Ovary (tissue), 9 donors: ENCODE data around the gene ANKIB1. TPM values are rescaled to one million over a fixed set of nuclear protein-coding genes. Genes with fewer than 3 reads are reported as not detected.

Source experiments
- DNase-seq, 5 donors: peaks; one replicate each; pipeline ENCODE4 v3.0.0-alpha.2; 2019 to 2020
- H3K27ac ChIP-seq, 2 donors: fragments of 200-600 bp; one replicate each; pipeline versions ENCODE4 v1.5.1 to v1.8.0; 2019 to 2022
- H3K27me3 ChIP-seq: fragments of 200-600 bp; one replicate; pipeline ENCODE4 v1.8.0; 2022
- H3K36me3 ChIP-seq: fragments of 200-600 bp; sonication (generic); one replicate; pipeline ENCODE4 v1.5.1; 2019
- H3K4me1 ChIP-seq: one replicate; pipeline ENCODE4 v1.8.1; 2013; ENCODE audit warnings: mild to moderate bottlenecking, moderate library complexity; ENCODE audit not compliant: insufficient read depth
- H3K4me3 ChIP-seq: fragments of 200-600 bp; sonication (generic); one replicate; pipeline ENCODE4 v1.5.1; 2017
- H3K9me3 ChIP-seq, 2 donors: fragments of 200-600 bp in 1 of 2; sonication (generic) in 1 of 2; one replicate each; pipeline versions ENCODE4 v1.5.1 to v1.8.1; 2013 to 2019; ENCODE audit warnings: mild to moderate bottlenecking in 1 of 2, moderate library complexity in 1 of 2
- CTCF ChIP-seq, 3 donors: fragments of 450-650 bp in 2 of 3; fragments of 200-600 bp in 1 of 3; IDR thresholded peaks; one replicate each; pipeline versions ENCODE4 v1.5.1 to v1.8.0; 2016 to 2022; ENCODE audit warnings: antibody characterized with exemption in 3 of 3, mild to moderate bottlenecking in 1 of 3
- EP300 ChIP-seq: sonication (generic); formaldehyde crosslinking; IDR thresholded peaks from one replicate; pipeline ENCODE4 v1.6.1; 2017; ENCODE audit warnings: antibody characterized with exemption
- POLR2A ChIP-seq: fragments of 450-650 bp; IDR thresholded peaks from one replicate; pipeline ENCODE4 v1.6.1; 2017; ENCODE audit warnings: antibody characterized with exemption, mild to moderate bottlenecking, moderate library complexity
- WGBS, 3 donors: extraction: QIAGEN DNeasy Blood & Tissue Kit in 1 of 3; methylation state at CpG; one replicate each; pipeline versions ENCODE4 v1.1.5 to v1.1.7; 2013 to 2017; 5-methylcytosine and 5-hydroxymethylcytosine counted together
- intact Hi-C, 4 donors: fragments of 100-400 bp; cut with DNase I; formaldehyde crosslinking; loops; one replicate each; pipeline versions ENCODE4 v1.11.0 to v1.15.1; 2022 to 2023
- polyA plus RNA-seq, 2 donors: library from polyadenylated mRNA; stranded (reverse); fragments of 200-250 nt in 1 of 2; fragments of 350-450 nt in 1 of 2; fragmentation: Illumina TruSeq in 1 of 2; extraction: RNeasy Lipid Tissue Mini Kit (QIAGEN cat#74804) in 1 of 2; gene quantifications; one replicate each; pipeline ENCODE4 v1.2.3, GENCODE V29; 2013 to 2014
- total RNA-seq, 7 donors: library from RNA; depleted of rRNA in 2 of 7; stranded (reverse); fragments of >200 nt in 2 of 7; fragmentation: NEBNext Ultra II Directional in 3 of 7; extraction: Animal tissue kit (Norgen Biotek cat#: 25700) in 3 of 7; gene quantifications; one replicate each; pipeline versions ENCODE4 v1.1.0 to v1.2.4, GENCODE V29; 2016 to 2023
- donor health status: DM: no; HTN: no; CAD: no; lungs with moderate emphysema.
- donor health status: DM: no; HTN: no; CAD: no.
- donor health status: Bipolar disorder and iron deficiency.
- donor health status: DM: yes; HTN: yes; CAD: no.
- donor health status: DM: no; HTN: no; CAD: no.
- donor health status: DM: yes; HTN: yes; CAD: no.

Gene ANKIB1
- total and polyA plus RNA-seq, 9 donors, result 11.3 to 83.1 (median 60.1) TPM

GRCh38 chr7:92206672-92207071 is 39.1 kb upstream of the ANKIB1 start:
- 89 to 98% (median 92%) methylated on average over 1 of the region's 1 CpG for WGBS, 3 donors
- Histone ChIP-seq H3K9me3 (no peaks in the 10 kb centered on the region), H3K36me3 (no peaks in the 10 kb centered on the region), H3K4me1 (no peaks in the 10 kb centered on the region), H3K27ac (no peak overlapping the region), H3K4me3 (no peak overlapping the region), H3K27me3 (no peaks in the 10 kb centered on the region)
- intact Hi-C loops, result no loop called here
- TF ChIP-seq POLR2A, result no peak
- TF ChIP-seq EP300, result no peak
- DNase-seq, result no peak

GRCh38 chr7:92221766-92222165 is 24.0 kb upstream of the ANKIB1 start:
- H3K4me3 ChIP-seq, result no peak overlapping the region
- intact Hi-C loops, result no loop called here
- H3K27me3 ChIP-seq, result no peaks in the 10 kb centered on the region
- no peaks in the 10 kb centered on the region for H3K4me1 ChIP-seq
- no peaks in the 10 kb centered on the region for H3K9me3 ChIP-seq
- TF ChIP-seq CTCF (IDR thresholded peaks at IDR 0.05), result no peak
- TF ChIP-seq EP300, result no peak
- no peak for TF ChIP-seq POLR2A
- 95 to 96% (median 95%) methylated on average over 3 of the region's 3 CpGs for WGBS, 3 donors
- no peak for DNase-seq
- no peak overlapping the region for H3K27ac ChIP-seq
- no peaks in the 10 kb centered on the region for H3K36me3 ChIP-seq

- Histone ChIP-seq H3K36me3 (no peaks in the 10 kb centered on the region), H3K9me3 (peaks cover 0 to 3% of the 10 kb centered on the region in 2 donors), H3K27ac (no peak overlapping the region), H3K27me3 (no peaks in the 10 kb centered on the region), H3K4me3 (no peak overlapping the region), H3K4me1 (no peaks in the 10 kb centered on the region)
- intact Hi-C loops, result no loop called here
- TF ChIP-seq POLR2A (no peak), CTCF (IDR thresholded peaks at IDR 0.05) (no peak), EP300 (no peak)
- WGBS, 3 donors, result 62 to 81% (median 75%) methylated on average over 4 of the region's 4 CpGs
- no peak for DNase-seq
Observed at GRCh38 chr7:92226981-92227380, 18.8 kb upstream of the ANKIB1 start.

- Histone ChIP-seq H3K27ac (no peak overlapping the region), H3K4me3 (no peak overlapping the region), H3K27me3 (no peaks in the 10 kb centered on the region), H3K9me3 (peaks cover 0 to 3% of the 10 kb centered on the region in 2 donors), H3K36me3 (no peaks in the 10 kb centered on the region), H3K4me1 (no peaks in the 10 kb centered on the region)
- whole genome bisulfite sequencing, 3 donors, result 89 to 99% (median 95%) methylated on average over 2 of the region's 2 CpGs
- DNase-seq, result no peak
- TF ChIP-seq CTCF (IDR thresholded peaks at IDR 0.05), result no peak
- TF ChIP-seq POLR2A, result no peak
- no peak for TF ChIP-seq EP300
- intact Hi-C loops, result no loop called here
Observed at GRCh38 chr7:92228100-92228499, 17.7 kb upstream of the ANKIB1 start.

- Histone ChIP-seq H3K27ac (no peak overlapping the region), H3K4me1 (no peaks in the 10 kb centered on the region), H3K36me3 (no peaks in the 10 kb centered on the region), H3K27me3 (no peaks in the 10 kb centered on the region), H3K9me3 (peaks cover 0 to 3% of the 10 kb centered on the region in 2 donors), H3K4me3 (no peak overlapping the region)
- TF ChIP-seq EP300, result no peak
- no peak for TF ChIP-seq CTCF (IDR thresholded peaks at IDR 0.05)
- TF ChIP-seq POLR2A, result no peak
- intact Hi-C loops, result no loop called here
- WGBS, 3 donors, result 95 to 98% (median 97%) methylated on average over 2 of the region's 2 CpGs
- no peak for DNase-seq
Observed at GRCh38 chr7:92228742-92229141, 17.0 kb upstream of the ANKIB1 start.
